Activated T-cell treated with anti-CD3 and anti-CD28 coated beads, Interleukin-2, amount 50 U/mL, for 1 hour (primary cell): ENCODE results near the gene RPL36A.

Experiments
- DNase-seq: peaks from one replicate; pipeline ENCODE4 v3.0.0-alpha.2; 2020

The RPL36A gene

GRCh38 chrX:101393530-101394305 lies 2.9 kb downstream of the RPL36A start:
- no peak for DNase-seq

- no peak for DNase-seq
These were observed 3.6 kb downstream of the RPL36A start for GRCh38 chrX:101394372-101394771.

- no peak for DNase-seq
These were observed 5.0 kb downstream of the RPL36A start for GRCh38 chrX:101395789-101396188.

- DNase-seq = no peak
These were observed 7.0 kb downstream of the RPL36A start for GRCh38 chrX:101397779-101398178.

GRCh38 chrX:101398694-101399093 lies 7.9 kb downstream of the RPL36A start:
- DNase-seq = no peak

- no peak for DNase-seq
These were observed 9.0 kb downstream of the RPL36A start for GRCh38 chrX:101399825-101400224.

- no peak for DNase-seq
These were observed 16.4 kb downstream of the RPL36A start for GRCh38 chrX:101407167-101407747.

GRCh38 chrX:101407748-101408531 lies 17.1 kb downstream of the RPL36A start, which contains the start of the genes GLA and HNRNPH2:
TSS of gene GLA (minus strand) at chrX:101407925. CDS start at chrX:101407903, 22 bp downstream.
TSS of gene HNRNPH2 (plus strand) at chrX:101408222. CDS start at chrX:101411989, 3,767 bp downstream.
- DNase-seq = peak; percentile 83

- no peak for DNase-seq
These were observed 17.7 kb downstream of the RPL36A start for GRCh38 chrX:101408532-101408841.

- DNase-seq = no peak
These were observed 18.2 kb downstream of the RPL36A start for GRCh38 chrX:101409043-101409442.

GRCh38 chrX:101410461-101410860 lies 19.6 kb downstream of the RPL36A start:
- DNase-seq = no peak

GRCh38 chrX:101411984-101412383 lies 21.2 kb downstream of the RPL36A start:
- no peak for DNase-seq

GRCh38 chrX:101415180-101416145 lies 24.7 kb downstream of the RPL36A start:
- peak; percentile 33 for DNase-seq

- no peak for DNase-seq
These were observed 25.9 kb downstream of the RPL36A start for GRCh38 chrX:101416691-101417090.

- no peak for DNase-seq
These were observed 26.4 kb downstream of the RPL36A start for GRCh38 chrX:101417190-101417589.

GRCh38 chrX:101417981-101418841 lies 27.4 kb downstream of the RPL36A start:
- DNase-seq = peak; percentile 39

GRCh38 chrX:101419489-101419888 lies 28.7 kb downstream of the RPL36A start:
- no peak for DNase-seq

- no peak for DNase-seq
These were observed 37.1 kb downstream of the RPL36A start for GRCh38 chrX:101427954-101428353.

GRCh38 chrX:101429934-101430333 lies 39.1 kb downstream of the RPL36A start:
- DNase-seq = no peak

GRCh38 chrX:101430457-101431078 lies 39.8 kb downstream of the RPL36A start:
- no peak for DNase-seq

- DNase-seq = no peak
These were observed 51.3 kb downstream of the RPL36A start for GRCh38 chrX:101442085-101442484.
